ENCODE results near the gene RNF151.
"Not testable (repeated sequence)": the region's sequence is repeated elsewhere in the genome, so short reads cannot be mapped to it uniquely, and the experiment has no call there.

The RNF151 gene
- total RNA-seq = 0.13 to 0.26 reads per million in 2 donors

- no peak for DNase-seq
Observed at GRCh38 chr16:1966460-1966859, at the start of gene RNF151. Gene RNF151, plus strand, starts transcription at chr16:1966856. Its CDS starts 26 bp downstream, at chr16:1966882.

- no peak for DNase-seq
Observed at GRCh38 chr16:1917056-1917664, 49.5 kb upstream of the RNF151 start.

GRCh38 chr16:1917665-1918350 lies 48.8 kb upstream of the RNF151 start:
- DNase-seq = no peak

GRCh38 chr16:1918351-1919326 lies 48.0 kb upstream of the RNF151 start, which contains the start of gene HS3ST6:
Gene HS3ST6, minus strand, starts transcription at chr16:1918415. Its CDS starts 92 bp downstream, at chr16:1918323.
- DNase-seq = no peak

- no peak for DNase-seq
Observed at GRCh38 chr16:1919327-1919998, 47.2 kb upstream of the RNF151 start.

GRCh38 chr16:1920122-1920521 lies 46.5 kb upstream of the RNF151 start:
- not testable (repeated sequence) for DNase-seq

- DNase-seq = no peak
Observed at GRCh38 chr16:1920727-1921171, 45.9 kb upstream of the RNF151 start.

GRCh38 chr16:1922357-1922756 lies 44.3 kb upstream of the RNF151 start:
- no peak for DNase-seq

- no peak for DNase-seq
Observed at GRCh38 chr16:1923299-1924034, 43.2 kb upstream of the RNF151 start.

- DNase-seq = no peak
Observed at GRCh38 chr16:1924095-1924494, 42.6 kb upstream of the RNF151 start.

GRCh38 chr16:1926271-1926670 lies 40.4 kb upstream of the RNF151 start:
- DNase-seq = no peak

GRCh38 chr16:1929105-1929504 lies 37.6 kb upstream of the RNF151 start:
- DNase-seq = no peak

GRCh38 chr16:1929578-1930337 lies 36.9 kb upstream of the RNF151 start:
- peak; percentile 87 for DNase-seq

- no peak for DNase-seq
Observed at GRCh38 chr16:1930338-1930720, 36.3 kb upstream of the RNF151 start.

- no peak for DNase-seq
Observed at GRCh38 chr16:1932050-1933028, 34.3 kb upstream of the RNF151 start.

- DNase-seq = no peak
Observed at GRCh38 chr16:1933097-1933661, 33.5 kb upstream of the RNF151 start.

- no peak for DNase-seq
Observed at GRCh38 chr16:1936945-1937479, 29.6 kb upstream of the RNF151 start.

GRCh38 chr16:1938316-1938715 lies 28.3 kb upstream of the RNF151 start:
- DNase-seq = no peak

GRCh38 chr16:1938910-1939309 lies 27.7 kb upstream of the RNF151 start:
- DNase-seq = no peak

Data from activated gamma-delta T cell (primary cell).